Stimulated activated memory B cell treated with anti-CD40 and anti-IgM and Interleukin-4, amounts not matched to agents 10 μg/mL and 1 μg/mL and 100 μg/mL, for 72 hours (primary cell): ENCODE results near the gene DNAJC5.
"Not testable (repeated sequence)": the region's sequence is repeated elsewhere in the genome, so short reads cannot be mapped to it uniquely, and the experiment has no call there.

Source experiments
- ATAC-seq: fragments of 150-1000 bp; cut with Tn5 transposase; 2 replicates; pipeline ENCODE4 v1.10.0; 2021
- H3K27ac Mint-ChIP-seq: one replicate; pipeline ENCODE4 v1.8.0; 2022; ENCODE audit warnings: mild to moderate bottlenecking, mixed read lengths
- H3K27me3 Mint-ChIP-seq: one replicate; pipeline ENCODE4 v1.8.0; 2022; ENCODE audit warnings: mixed read lengths
- H3K36me3 Mint-ChIP-seq: one replicate; pipeline ENCODE4 v1.8.0; 2022; ENCODE audit warnings: mixed read lengths
- H3K4me1 Mint-ChIP-seq: one replicate; pipeline ENCODE4 v1.8.0; 2022; ENCODE audit warnings: mixed read lengths
- H3K4me3 Mint-ChIP-seq: one replicate; pipeline ENCODE4 v1.8.0; 2022; ENCODE audit warnings: mild to moderate bottlenecking, moderate library complexity, mixed read lengths
- H3K9me3 Mint-ChIP-seq: one replicate; pipeline ENCODE4 v1.8.0; 2022; ENCODE audit warnings: mixed read lengths

DNAJC5 gene

DNA sequence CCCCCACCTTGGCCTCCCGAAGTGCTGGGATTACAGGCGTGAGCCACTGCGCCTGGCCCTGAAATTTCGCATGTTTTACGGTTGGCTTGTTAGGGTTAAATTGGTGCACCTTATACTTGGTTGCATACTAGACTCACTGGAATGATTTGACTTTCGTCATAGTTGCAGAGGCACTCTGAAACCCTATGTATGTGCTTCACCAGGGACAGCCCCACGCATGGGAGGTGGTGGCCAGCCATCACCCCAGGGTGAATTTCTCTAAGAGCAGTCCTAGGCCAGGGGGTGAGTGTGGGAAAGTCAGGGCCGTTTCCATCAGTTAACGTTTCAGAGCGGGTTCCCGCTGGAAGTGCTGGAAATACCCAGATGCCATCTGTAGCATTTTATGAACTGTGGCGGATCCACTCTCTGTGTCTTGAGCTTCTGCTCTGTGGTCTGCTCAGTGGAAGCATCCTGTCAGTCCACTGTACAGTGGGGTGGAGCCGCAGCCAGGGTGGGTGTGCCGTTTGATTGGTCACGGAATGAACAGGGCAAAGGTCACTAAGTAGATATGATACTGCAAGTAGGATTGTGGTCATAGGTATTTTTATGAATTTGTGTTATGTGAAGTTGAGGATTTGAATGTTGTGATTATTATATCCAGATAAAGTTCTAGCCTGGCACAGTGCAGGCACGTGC is 13.2 kb downstream of the DNAJC5 start:
- Mint-ChIP-seq H3K36me3 (peaks cover 5% of the 10 kb centered on the region), H3K27me3 (no peaks in the 10 kb centered on the region), H3K4me3 (no peak overlapping the region), H3K9me3 (no peaks in the 10 kb centered on the region), H3K4me1 (peaks cover 56% of the 10 kb centered on the region), H3K27ac (no peak overlapping the region)
- peak; percentile 39 for ATAC-seq

DNA sequence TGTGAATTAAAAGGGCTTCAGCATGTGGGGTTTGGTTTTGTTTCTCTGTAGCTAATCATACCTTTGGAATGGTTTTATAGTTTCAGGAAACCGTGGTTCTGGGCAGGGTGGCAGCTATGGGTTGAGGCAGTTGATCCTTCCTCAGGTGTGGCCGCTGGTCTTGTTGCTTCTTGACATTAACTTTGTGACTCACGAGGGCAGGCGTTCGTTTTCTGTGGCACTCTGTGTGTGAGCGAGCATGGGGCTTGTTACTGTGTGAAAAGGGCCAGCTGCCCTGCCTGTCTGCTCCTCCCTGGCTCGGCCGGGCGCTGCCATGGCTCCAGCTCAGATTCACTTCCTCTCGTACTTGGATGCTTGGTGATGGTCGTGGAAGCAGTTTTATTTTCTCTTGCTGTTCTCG is 16.2 kb downstream of the DNAJC5 start:
- H3K36me3 Mint-ChIP-seq, result peaks cover 23% of the 10 kb centered on the region
- no peaks in the 10 kb centered on the region for H3K27me3 Mint-ChIP-seq
- no peak for ATAC-seq
- H3K27ac Mint-ChIP-seq, result no peak overlapping the region
- H3K4me1 Mint-ChIP-seq, result peaks cover 55% of the 10 kb centered on the region
- H3K4me3 Mint-ChIP-seq, result no peak overlapping the region
- H3K9me3 Mint-ChIP-seq, result peaks cover 1% of the 10 kb centered on the region

DNA sequence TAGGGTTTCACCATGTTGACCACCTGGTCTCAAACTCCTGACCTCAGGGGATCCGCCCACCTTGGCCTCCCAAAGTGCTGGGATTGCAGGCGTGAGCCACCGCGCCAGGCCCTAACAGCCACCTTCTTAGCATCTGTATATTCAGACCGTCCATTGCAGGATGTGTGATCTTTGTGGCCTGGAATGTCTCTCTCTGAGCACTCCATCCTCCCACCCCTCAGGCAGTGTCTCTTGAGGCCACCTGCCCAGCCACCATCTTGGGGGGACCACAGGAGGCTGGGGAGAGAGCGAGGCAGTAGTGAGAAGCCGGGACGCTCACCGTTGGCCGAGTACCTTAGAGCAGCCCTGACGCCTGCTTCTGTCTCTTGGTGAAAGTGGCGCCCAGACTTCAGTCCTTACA is 18.8 kb downstream of the DNAJC5 start:
- Mint-ChIP-seq H3K27me3 (no peaks in the 10 kb centered on the region), H3K4me1 (peaks cover 58% of the 10 kb centered on the region), H3K27ac (peak overlapping the region; percentile 25), H3K9me3 (peaks cover 3% of the 10 kb centered on the region), H3K4me3 (no peak overlapping the region), H3K36me3 (peaks cover 33% of the 10 kb centered on the region)
- no peak for ATAC-seq

DNA sequence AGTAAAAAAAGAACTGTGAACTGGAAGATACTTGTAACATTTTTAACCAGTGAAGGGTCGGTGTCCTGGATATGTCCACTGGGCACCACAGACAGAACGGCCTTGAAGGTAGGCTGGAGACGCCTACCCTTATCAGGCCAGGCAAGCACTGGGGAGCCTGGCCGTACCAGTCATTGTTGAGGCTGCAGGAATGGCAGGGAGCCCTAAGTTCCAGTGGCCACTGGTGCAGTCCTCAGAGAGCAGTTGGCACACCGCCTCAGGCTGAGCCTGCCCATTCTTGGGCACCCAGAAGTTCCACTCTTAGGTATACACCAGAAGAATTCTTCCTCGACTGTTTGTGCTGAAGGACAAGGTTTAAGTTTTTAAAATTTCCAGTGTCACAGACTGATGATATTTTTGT is 20.5 kb downstream of the DNAJC5 start:
- no peak for ATAC-seq
- no peak overlapping the region for H3K4me3 Mint-ChIP-seq

DNA sequence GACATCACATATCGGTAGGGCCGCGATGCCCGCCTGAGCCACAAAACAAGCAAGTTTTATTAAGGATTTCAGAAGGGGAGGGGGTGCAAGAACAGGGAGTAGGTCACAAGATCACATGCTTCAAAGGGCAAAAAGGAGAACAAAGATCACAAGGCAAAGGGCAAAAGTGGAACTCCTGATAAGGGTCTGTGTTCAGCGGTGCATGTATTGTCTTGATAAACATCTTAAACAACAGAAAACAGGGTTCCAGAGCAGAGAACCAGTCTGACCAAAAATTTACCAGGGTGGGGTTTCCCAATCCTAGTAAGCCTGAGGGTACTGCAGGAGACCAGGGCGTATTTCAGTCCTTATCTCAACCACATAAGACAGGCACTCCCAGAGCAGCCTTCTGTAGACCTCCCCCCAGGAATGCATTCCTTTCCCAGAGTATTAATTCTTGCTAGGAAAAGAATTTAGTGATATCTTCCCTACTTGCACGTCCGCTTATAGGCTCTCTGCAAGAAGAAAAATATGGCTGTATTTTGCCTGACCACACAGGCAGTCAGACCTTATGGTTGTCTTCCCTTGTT is 21.5 kb downstream of the DNAJC5 start:
- H3K27me3 Mint-ChIP-seq, H3K4me3 Mint-ChIP-seq, H3K9me3 Mint-ChIP-seq, ATAC-seq: not testable (repeated sequence)
- Mint-ChIP-seq H3K4me1 (peaks cover 44% of the 10 kb centered on the region), H3K36me3 (peaks cover 28% of the 10 kb centered on the region), H3K27ac (peak overlapping the region; percentile 55)

More for the DNA sequence above, 20.5 kb downstream of the DNAJC5 start:
- Mint-ChIP-seq H3K36me3 (peaks cover 28% of the 10 kb centered on the region), H3K27me3 (no peaks in the 10 kb centered on the region), H3K4me1 (peaks cover 53% of the 10 kb centered on the region), H3K9me3 (peaks cover 3% of the 10 kb centered on the region), H3K27ac (no peak overlapping the region)

DNA sequence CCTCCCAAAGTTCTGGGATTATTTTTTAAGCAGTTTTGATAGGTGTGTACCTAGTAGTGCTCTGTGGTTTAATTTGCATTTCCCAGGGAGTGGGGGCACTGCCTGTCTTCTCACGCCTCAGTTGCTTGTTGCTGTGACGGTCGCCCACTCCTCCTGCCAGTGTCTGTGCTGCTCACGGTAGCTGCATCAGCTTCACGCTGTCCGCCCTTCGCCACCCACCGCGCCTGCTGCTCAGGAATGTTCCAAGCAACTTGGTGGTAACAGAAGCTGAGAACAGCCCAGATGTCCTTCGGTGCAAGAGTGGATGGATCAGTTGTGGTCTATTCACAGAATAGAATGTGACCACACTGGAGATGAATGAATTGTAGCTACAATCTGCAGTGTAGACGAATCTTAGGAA is 22.9 kb downstream of the DNAJC5 start:
- no peaks in the 10 kb centered on the region for H3K27me3 Mint-ChIP-seq
- peak; percentile 94 for ATAC-seq
- peak overlapping the region; percentile 71 for H3K27ac Mint-ChIP-seq
- peaks cover 28% of the 10 kb centered on the region for H3K36me3 Mint-ChIP-seq
- peaks cover 39% of the 10 kb centered on the region for H3K4me1 Mint-ChIP-seq
- H3K4me3 Mint-ChIP-seq, result peak overlapping the region; percentile 22
- H3K9me3 Mint-ChIP-seq, result peaks cover 3% of the 10 kb centered on the region

DNA sequence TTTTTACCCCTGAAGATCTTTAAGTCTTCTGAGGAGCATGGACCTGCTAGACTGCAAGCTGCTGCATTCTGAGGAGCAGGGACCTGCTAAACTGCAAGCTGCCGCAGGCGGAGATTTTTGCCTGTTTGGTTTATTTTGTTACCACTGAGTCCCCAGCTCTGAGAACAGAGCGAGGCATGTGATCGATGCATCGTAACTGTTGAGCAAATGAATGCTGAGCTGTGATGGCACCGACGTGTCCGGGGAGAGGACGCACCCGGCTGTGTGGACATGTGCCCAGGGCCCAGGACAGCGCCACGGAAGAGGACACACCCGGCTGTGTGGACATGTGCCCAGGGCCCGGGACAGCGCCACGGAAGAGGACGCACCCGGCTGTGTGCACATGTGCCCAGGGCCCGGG is 24.2 kb downstream of the DNAJC5 start:
- Mint-ChIP-seq H3K36me3 (peaks cover 28% of the 10 kb centered on the region), H3K27me3 (no peaks in the 10 kb centered on the region), H3K27ac (peak overlapping the region; percentile 71), H3K9me3 (peaks cover 3% of the 10 kb centered on the region), H3K4me3 (no peak overlapping the region), H3K4me1 (peaks cover 31% of the 10 kb centered on the region)
- no peak for ATAC-seq

DNA sequence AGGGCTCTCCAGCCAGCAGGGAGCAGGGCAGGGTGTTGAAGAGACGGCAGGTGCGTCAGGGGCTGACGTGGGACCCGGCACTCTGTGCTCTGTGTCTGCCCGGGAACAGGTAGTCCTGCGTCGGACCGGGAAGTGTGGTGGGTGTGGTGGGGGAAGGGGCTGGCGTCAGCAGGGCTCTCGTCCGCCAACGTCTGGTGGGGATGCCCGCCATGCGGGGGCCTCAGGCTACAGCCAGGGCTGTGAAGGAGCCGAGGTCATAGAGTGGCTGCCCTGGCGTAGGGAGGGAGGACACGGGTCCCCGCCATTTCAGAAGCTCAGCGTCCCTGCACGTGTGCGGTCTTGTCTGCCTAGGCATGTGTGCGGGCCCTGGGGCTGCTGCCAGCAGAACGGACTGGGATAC is 25.3 kb downstream of the DNAJC5 start:
- no peak overlapping the region for H3K27ac Mint-ChIP-seq
- H3K36me3 Mint-ChIP-seq, result peaks cover 26% of the 10 kb centered on the region
- H3K27me3 Mint-ChIP-seq, result no peaks in the 10 kb centered on the region
- H3K4me1 Mint-ChIP-seq, result peaks cover 32% of the 10 kb centered on the region
- ATAC-seq, result no peak
- no peak overlapping the region for H3K4me3 Mint-ChIP-seq
- peaks cover 3% of the 10 kb centered on the region for H3K9me3 Mint-ChIP-seq

DNA sequence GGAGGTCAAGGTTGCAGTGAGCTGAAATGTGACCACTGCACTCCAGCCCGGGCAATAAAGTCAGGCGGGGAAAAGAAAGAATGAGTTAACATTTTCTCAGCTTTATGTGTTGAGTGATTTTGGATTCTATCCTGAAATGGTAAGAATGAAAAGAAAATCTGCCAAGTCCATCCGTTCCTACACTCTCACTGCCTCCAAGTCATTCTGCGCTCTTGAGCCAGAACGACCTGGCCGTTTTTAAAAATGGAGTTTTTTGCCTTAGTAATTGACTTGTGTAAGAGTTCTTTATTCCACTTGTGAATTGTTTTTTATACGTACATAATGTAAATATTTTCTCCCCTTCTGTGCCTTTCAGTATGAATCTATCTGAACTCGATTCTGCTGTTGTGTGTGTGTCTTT is 28.7 kb downstream of the DNAJC5 start:
- Mint-ChIP-seq H3K4me1 (peaks cover 26% of the 10 kb centered on the region), H3K4me3 (no peak overlapping the region), H3K9me3 (no peaks in the 10 kb centered on the region), H3K36me3 (peaks cover 27% of the 10 kb centered on the region), H3K27ac (no peak overlapping the region), H3K27me3 (no peaks in the 10 kb centered on the region)
- no peak for ATAC-seq

DNA sequence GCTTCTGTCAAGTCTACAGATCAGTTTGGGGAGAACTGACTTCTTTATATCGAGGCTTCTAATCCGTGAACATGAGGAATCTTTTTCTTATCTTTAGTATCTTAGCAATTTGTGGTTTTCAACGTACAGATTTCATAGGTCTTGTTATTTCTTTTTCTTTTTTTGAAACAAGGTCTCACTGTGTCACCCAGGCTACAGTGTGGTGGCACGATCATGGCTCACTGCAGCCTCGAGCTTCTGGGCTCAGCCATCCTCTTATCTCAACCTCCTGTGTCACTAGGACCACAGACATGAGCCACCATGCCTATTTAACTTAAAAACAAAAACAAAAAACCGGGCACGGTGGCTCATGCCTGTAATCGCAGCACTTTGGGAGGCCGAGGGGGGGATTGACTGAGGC is 29.3 kb downstream of the DNAJC5 start:
- no peak for ATAC-seq

DNA sequence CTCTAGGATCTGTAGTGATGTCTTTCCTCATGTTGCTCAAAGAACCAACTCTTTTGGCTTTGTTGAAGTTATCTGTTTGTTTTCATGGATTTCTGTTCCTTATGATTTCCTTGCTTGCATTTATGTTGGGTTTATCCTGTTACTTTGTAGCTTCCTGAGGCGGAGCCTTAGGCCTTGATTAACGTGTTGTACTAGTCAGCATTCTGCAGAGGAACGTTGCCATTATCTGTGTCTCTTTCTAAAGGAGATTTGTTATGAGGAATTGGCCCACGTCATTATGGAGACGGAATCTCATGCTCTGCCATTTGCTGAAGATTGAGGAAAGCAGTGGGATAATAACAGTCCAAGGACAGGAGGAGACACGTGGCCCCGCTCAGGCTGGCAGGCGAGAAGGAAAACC is 31.4 kb downstream of the DNAJC5 start:
- Mint-ChIP-seq H3K4me3 (no peak overlapping the region), H3K27ac (no peak overlapping the region), H3K27me3 (no peaks in the 10 kb centered on the region), H3K9me3 (no peaks in the 10 kb centered on the region), H3K4me1 (peaks cover 20% of the 10 kb centered on the region), H3K36me3 (peaks cover 50% of the 10 kb centered on the region)
- ATAC-seq, result no peak

More for the DNA sequence above, 29.3 kb downstream of the DNAJC5 start:
- H3K27ac Mint-ChIP-seq, result no peak overlapping the region
- H3K4me1 Mint-ChIP-seq, result peaks cover 20% of the 10 kb centered on the region
- no peak overlapping the region for H3K4me3 Mint-ChIP-seq
- H3K36me3 Mint-ChIP-seq, result peaks cover 33% of the 10 kb centered on the region
- H3K27me3 Mint-ChIP-seq, result no peaks in the 10 kb centered on the region
- H3K9me3 Mint-ChIP-seq, result no peaks in the 10 kb centered on the region

DNA sequence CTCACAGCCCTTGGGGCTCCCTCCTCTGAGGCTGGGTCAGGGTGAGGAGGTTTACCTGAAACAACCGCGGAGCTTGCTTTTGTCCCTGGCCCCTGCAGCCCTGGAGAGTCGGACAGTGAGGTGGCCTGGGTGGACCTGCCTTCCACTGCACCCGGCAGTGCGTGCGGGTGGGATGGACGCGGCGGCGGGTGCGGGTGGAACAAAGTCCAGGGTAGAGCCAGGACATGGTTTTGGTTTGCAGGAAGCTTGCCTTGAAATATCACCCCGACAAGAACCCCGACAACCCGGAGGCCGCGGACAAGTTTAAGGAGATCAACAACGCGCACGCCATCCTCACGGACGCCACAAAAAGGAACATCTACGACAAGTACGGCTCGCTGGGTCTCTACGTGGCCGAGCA is 34.1 kb downstream of the DNAJC5 start:
- no peaks in the 10 kb centered on the region for H3K27me3 Mint-ChIP-seq
- no peak for ATAC-seq
- H3K9me3 Mint-ChIP-seq, result no peaks in the 10 kb centered on the region
- H3K4me3 Mint-ChIP-seq, result no peak overlapping the region
- H3K4me1 Mint-ChIP-seq, result peaks cover 20% of the 10 kb centered on the region
- H3K36me3 Mint-ChIP-seq, result peaks cover 65% of the 10 kb centered on the region
- no peak overlapping the region for H3K27ac Mint-ChIP-seq

DNA sequence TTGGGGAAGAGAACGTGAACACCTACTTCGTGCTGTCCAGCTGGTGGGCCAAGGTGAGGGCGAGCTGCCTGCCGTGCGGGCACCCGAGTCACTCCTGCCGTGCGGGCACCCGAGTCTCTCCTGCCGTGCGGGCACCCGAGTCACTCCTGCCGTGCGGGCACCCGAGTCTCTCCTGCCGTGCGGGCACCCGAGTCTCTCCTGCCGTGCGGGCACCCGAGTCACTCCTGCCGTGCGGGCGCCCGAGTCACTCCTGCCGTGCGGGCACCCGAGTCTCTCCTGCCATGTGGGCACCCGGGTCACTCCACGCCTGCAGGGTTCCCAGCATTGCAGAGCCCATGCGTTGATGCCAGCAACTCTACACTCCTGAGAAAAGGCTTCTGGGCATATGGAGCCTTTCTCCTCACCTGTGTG is 34.6 kb downstream of the DNAJC5 start:
- ATAC-seq, H3K9me3 Mint-ChIP-seq, H3K27me3 Mint-ChIP-seq, H3K4me3 Mint-ChIP-seq, H3K27ac Mint-ChIP-seq: not testable (repeated sequence)
- Mint-ChIP-seq H3K36me3 (peaks cover 69% of the 10 kb centered on the region), H3K4me1 (peaks cover 24% of the 10 kb centered on the region)

DNA sequence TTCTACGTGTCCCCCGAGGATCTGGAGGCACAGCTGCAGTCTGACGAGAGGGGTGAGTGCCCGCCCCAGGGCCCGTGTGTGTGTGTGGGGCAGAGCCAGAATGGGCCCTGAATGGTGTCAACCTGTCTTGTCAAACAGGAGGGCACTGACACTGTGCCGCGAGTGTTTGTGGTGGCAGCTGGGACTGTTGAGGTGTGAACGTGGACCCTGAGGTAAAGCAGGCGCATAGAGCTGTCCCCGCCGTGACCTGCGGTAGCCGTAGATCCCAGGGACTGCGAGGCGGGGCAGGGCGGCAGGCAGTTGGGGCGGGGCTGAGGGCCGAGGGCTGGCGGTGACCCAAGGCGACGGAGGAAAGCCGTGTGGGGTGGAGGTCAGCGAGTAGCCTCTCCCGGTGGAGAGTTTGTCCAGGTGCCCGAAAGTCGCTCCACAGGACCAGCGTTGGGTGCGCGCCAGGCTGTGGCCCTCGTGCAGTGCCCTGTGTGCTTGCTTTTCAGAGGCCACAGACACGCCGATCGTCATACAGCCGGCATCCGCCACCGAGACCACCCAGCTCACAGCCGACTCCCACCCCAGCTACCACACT is 36.1 kb downstream of the DNAJC5 start:
- H3K27ac Mint-ChIP-seq, result no peak overlapping the region
- peaks cover 75% of the 10 kb centered on the region for H3K36me3 Mint-ChIP-seq
- no peaks in the 10 kb centered on the region for H3K27me3 Mint-ChIP-seq
- no peak overlapping the region for H3K4me3 Mint-ChIP-seq
- no peak for ATAC-seq
- H3K4me1 Mint-ChIP-seq, result peaks cover 19% of the 10 kb centered on the region
- H3K9me3 Mint-ChIP-seq, result no peaks in the 10 kb centered on the region

DNA sequence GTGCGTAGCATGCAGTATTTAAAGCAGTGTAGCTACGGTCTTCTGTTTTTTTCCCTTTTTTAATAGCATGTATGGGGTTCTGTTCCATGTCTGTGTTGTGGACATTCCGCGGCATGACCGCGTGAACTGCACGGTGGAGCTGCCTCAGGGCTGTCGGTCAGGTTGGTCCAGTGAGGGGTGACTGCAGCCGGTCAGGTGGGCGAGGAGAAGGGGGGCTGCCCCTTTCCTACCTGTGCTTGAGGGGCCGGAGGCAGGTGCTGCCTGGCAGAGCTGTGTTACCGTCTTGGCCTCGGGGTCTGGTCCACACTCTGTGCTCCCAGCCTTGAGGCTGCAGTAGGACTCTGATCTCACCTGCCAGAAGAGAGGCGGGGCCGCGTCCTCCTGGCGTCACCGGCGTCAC is 36.8 kb downstream of the DNAJC5 start:
- Mint-ChIP-seq H3K36me3 (peaks cover 72% of the 10 kb centered on the region), H3K27ac (no peak overlapping the region), H3K4me3 (no peak overlapping the region), H3K4me1 (peaks cover 12% of the 10 kb centered on the region), H3K27me3 (no peaks in the 10 kb centered on the region), H3K9me3 (no peaks in the 10 kb centered on the region)
- no peak for ATAC-seq

DNA sequence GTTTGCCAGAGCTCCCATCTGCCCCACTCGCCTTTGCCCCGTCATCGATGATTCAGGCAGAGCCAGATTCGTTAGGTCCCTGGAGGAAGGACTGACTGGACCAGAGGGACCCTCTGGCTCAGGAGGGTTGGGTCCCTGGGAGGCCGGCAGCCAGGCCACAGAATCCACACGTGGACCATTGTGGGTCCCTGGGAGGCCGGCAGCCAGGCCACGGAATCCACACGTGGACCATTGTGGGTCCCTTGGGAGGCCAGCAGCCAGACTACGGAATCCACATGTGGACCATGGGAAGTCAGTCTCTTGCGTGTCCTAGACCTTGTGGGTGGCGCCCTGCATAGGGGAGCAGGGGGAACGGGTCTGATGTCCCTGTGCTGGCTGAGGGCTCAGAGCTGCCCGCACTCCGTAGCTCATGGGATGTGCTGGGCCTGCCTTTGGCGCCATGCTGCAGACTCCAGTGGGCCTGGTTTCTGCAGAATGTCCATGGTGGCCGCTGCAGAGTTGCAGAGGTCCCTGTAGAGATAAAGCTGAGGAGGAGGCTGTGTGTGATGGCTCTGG is 37.8 kb downstream of the DNAJC5 start:
- Mint-ChIP-seq H3K4me1 (peaks cover 6% of the 10 kb centered on the region), H3K4me3 (no peak overlapping the region), H3K27ac (no peak overlapping the region), H3K36me3 (peaks cover 67% of the 10 kb centered on the region), H3K27me3 (no peaks in the 10 kb centered on the region), H3K9me3 (no peaks in the 10 kb centered on the region)
- no peak for ATAC-seq
